SU-DHL-6 (cell line): ENCODE data around the gene SPAG8.

Source experiments
- H2AFZ ChIP-seq: fragments of 200-600 bp; sonication (generic); 2 replicates; pipeline ENCODE4 v1.6.1; 2014; ENCODE audit warnings: low read depth, mild to moderate bottlenecking, moderate library complexity, mixed read lengths, antibody characterized with exemption, low read length; ENCODE audit not compliant: severe bottlenecking
- H3F3A ChIP-seq: fragments of 200-600 bp; shearing (Covaris generic); 2 replicates; pipeline ENCODE4 v1.6.0; 2016; ENCODE audit warnings: antibody characterized with exemption, mild to moderate bottlenecking; ENCODE audit not compliant: insufficient read depth
- H3K27ac ChIP-seq: fragments of 200-600 bp; sonication (generic); 2 replicates; pipeline ENCODE4 v1.5.1; 2016; ENCODE audit warnings: low read depth, mild to moderate bottlenecking, low read length, moderate library complexity, mixed read lengths
- H3K27me3 ChIP-seq: fragments of 200-600 bp; sonication (generic), shearing (Covaris generic); 2 replicates; pipeline ENCODE4 v1.6.0; 2014; ENCODE audit warnings: mild to moderate bottlenecking, low read length
- H3K36me3 ChIP-seq: fragments of 200-600 bp; sonication (generic); 2 replicates; pipeline ENCODE4 v1.6.1; 2014; ENCODE audit warnings: mild to moderate bottlenecking, low read length, mixed read lengths
- H3K4me2 ChIP-seq: fragments of 300-600, 200-600 bp; shearing (Covaris generic), sonication (generic); 2 replicates; pipeline ENCODE4 v1.6.0; 2014; ENCODE audit warnings: low read length, low read depth, mild to moderate bottlenecking; ENCODE audit not compliant: poor library complexity, severe bottlenecking
- H3K4me3 ChIP-seq: fragments of 200-600 bp; sonication (generic); 2 replicates; pipeline ENCODE4 v1.5.1; 2014; ENCODE audit warnings: antibody characterized with exemption, low read length, mild to moderate bottlenecking, mixed read lengths; ENCODE audit not compliant: insufficient read depth, poor library complexity, severe bottlenecking
- H3K79me2 ChIP-seq: fragments of 200-600 bp; sonication (generic); 2 replicates; pipeline ENCODE4 v1.6.1; 2014; ENCODE audit warnings: mild to moderate bottlenecking, low read length, moderate library complexity; ENCODE audit not compliant: insufficient read depth
- H3K9ac ChIP-seq: fragments of 200-600 bp; sonication (generic); 2 replicates; pipeline ENCODE4 v1.7.0; 2014; ENCODE audit warnings: mild to moderate bottlenecking, low read length
- H3K9me2 ChIP-seq: fragments of 200-600 bp; sonication (generic); replicated peaks from 2 replicates; pipeline ENCODE4 v1.6.1; 2014; ENCODE audit warnings: low read length; ENCODE audit not compliant: insufficient read depth
- H3K9me3 ChIP-seq: fragments of 200-600 bp; sonication (generic); 2 replicates; pipeline ENCODE4 v1.6.1; 2014; ENCODE audit warnings: low read length, mixed read lengths; ENCODE audit not compliant: insufficient read depth
- H4K20me1 ChIP-seq: fragments of 200-600 bp; sonication (generic); 2 replicates; pipeline ENCODE4 v1.6.1; 2014; ENCODE audit warnings: low read depth, mild to moderate bottlenecking, antibody characterized with exemption, low read length, moderate library complexity, mixed read lengths
- CTCF ChIP-seq: fragments of 200-600 bp; sonication (generic); IDR thresholded peaks from one replicate; pipeline ENCODE4 v1.5.1; 2017; ENCODE audit warnings: antibody characterized with exemption, mild to moderate bottlenecking, low read length, moderate library complexity; ENCODE audit not compliant: insufficient read depth, poor library complexity, severe bottlenecking
- EZH2phosphoT487 ChIP-seq: fragments of 200-600 bp; sonication (generic), shearing (Covaris generic); conservative IDR thresholded peaks from 2 replicates; pipeline ENCODE4 v1.6.1; 2018; ENCODE audit warnings: mild to moderate bottlenecking, antibody characterized with exemption, low read length, moderate library complexity, mixed read lengths

SPAG8 gene

GRCh38 chr9:35806101-35806500 is 6.0 kb downstream of the SPAG8 start:
- Histone ChIP-seq H3K4me2 (no peak overlapping the region), H2AFZ (no peak overlapping the region), H3K27ac (no peak overlapping the region), H3K9me3 (no peaks in the 10 kb centered on the region), H3K9me2 (no peaks in the 10 kb centered on the region), H3K27me3 (no peaks in the 10 kb centered on the region), H3K79me2 (no peaks in the 10 kb centered on the region), H4K20me1 (no peaks in the 10 kb centered on the region), H3K4me3 (no peak overlapping the region), H3K36me3 (no peaks in the 10 kb centered on the region), H3F3A (no peaks in the 10 kb centered on the region), H3K9ac (no peak overlapping the region)
- no peak for TF ChIP-seq CTCF
- no peak for TF ChIP-seq EZH2phosphoT487

- H3K27me3 ChIP-seq, result no peaks in the 10 kb centered on the region
- H3K27ac ChIP-seq, result no peak overlapping the region
- H3F3A ChIP-seq, result no peaks in the 10 kb centered on the region
- H3K4me2 ChIP-seq, result no peak overlapping the region
- H3K9me3 ChIP-seq, result no peaks in the 10 kb centered on the region
- H3K9ac ChIP-seq, result no peak overlapping the region
- H2AFZ ChIP-seq, result no peak overlapping the region
- H4K20me1 ChIP-seq, result no peaks in the 10 kb centered on the region
- no peak overlapping the region for H3K4me3 ChIP-seq
- no peak for TF ChIP-seq CTCF
- no peak for TF ChIP-seq EZH2phosphoT487
- no peaks in the 10 kb centered on the region for H3K9me2 ChIP-seq
- H3K79me2 ChIP-seq, result no peaks in the 10 kb centered on the region
- no peaks in the 10 kb centered on the region for H3K36me3 ChIP-seq
Observed at GRCh38 chr9:35801328-35802128, 10.5 kb downstream of the SPAG8 start.

DNA sequence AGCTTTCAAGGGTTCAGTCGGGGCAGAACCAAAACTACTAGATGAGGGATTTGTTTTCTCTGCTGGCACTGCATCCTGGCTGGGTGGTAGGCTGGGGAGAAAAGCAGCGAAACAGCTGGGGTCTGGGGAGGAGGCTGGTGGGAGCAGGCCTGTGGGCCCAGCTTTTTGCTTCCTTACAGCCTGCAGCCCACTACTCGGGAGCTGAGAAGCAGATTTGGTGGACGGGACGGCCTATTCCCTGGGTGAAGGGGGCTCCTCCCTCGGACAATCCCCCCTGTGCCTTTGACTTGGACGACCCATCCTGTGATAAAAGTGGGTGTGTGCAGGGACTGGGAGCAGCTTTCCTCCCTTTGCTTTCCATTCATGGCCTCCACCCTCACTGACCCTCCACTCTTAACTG is 11.5 kb downstream of the SPAG8 start:
- H3K9me2 ChIP-seq, result no peaks in the 10 kb centered on the region
- no peaks in the 10 kb centered on the region for H3K9me3 ChIP-seq
- H3K79me2 ChIP-seq, result no peaks in the 10 kb centered on the region
- no peak overlapping the region for H3K4me2 ChIP-seq
- TF ChIP-seq CTCF, result no peak
- no peak for TF ChIP-seq EZH2phosphoT487
- H3K9ac ChIP-seq, result no peak overlapping the region
- no peak overlapping the region for H2AFZ ChIP-seq
- no peaks in the 10 kb centered on the region for H3K27me3 ChIP-seq
- no peaks in the 10 kb centered on the region for H4K20me1 ChIP-seq
- H3K36me3 ChIP-seq, result no peaks in the 10 kb centered on the region
- H3K4me3 ChIP-seq, result no peak overlapping the region
- H3F3A ChIP-seq, result no peaks in the 10 kb centered on the region
- no peak overlapping the region for H3K27ac ChIP-seq
